ENCODE data around the gene GDNF.

GDNF gene

GRCh38 chr5:37816883-37817282, 23.0 kb downstream of the GDNF start:
- DNase-seq (ENCODE audit: extremely low read depth, low read depth), result no peak
- no peak for TF ChIP-seq CTCF (IDR thresholded peaks at IDR 0.05; ENCODE audit: low read depth, low read length)

GRCh38 chr5:37816331-37816730, 23.5 kb downstream of the GDNF start:
- TF ChIP-seq CTCF (IDR thresholded peaks at IDR 0.05; ENCODE audit: low read depth, low read length), result no peak
- DNase-seq (ENCODE audit: extremely low read depth, low read depth), result no peak

GRCh38 chr5:37815913-37816312, 23.9 kb downstream of the GDNF start:
- no peak for DNase-seq (ENCODE audit: extremely low read depth, low read depth)
- no peak for TF ChIP-seq CTCF (IDR thresholded peaks at IDR 0.05; ENCODE audit: low read depth, low read length)

DNA sequence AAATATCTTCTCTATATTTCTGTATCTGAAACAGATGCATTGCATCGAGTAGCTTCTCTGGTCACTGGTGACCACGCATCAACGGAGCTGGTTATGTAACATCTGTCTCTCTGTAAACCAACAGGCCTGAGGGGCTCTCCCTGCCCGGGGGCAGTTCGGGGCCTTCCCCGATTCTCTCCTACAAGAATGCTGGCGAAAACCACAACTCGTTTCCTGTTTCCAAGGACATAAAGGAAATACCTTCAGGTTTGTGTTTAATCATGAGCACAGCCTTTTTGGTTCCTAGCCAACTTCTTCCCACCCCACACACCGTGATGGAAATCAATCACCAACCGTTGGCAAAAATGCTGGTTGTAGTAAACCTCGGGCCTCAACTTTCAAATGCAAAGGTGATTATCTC, 25.1 kb downstream of the GDNF start:
- DNase-seq (ENCODE audit: extremely low read depth, low read depth), result no peak

GRCh38 chr5:37812365-37812764, 27.5 kb downstream of the GDNF start:
- TF ChIP-seq CTCF (IDR thresholded peaks at IDR 0.05; ENCODE audit: low read depth, low read length), result no peak
- DNase-seq (ENCODE audit: extremely low read depth, low read depth), result no peak

More for the DNA sequence above, 25.1 kb downstream of the GDNF start:
- TF ChIP-seq CTCF (IDR thresholded peaks at IDR 0.05; ENCODE audit: low read depth, low read length), result no peak

DNA sequence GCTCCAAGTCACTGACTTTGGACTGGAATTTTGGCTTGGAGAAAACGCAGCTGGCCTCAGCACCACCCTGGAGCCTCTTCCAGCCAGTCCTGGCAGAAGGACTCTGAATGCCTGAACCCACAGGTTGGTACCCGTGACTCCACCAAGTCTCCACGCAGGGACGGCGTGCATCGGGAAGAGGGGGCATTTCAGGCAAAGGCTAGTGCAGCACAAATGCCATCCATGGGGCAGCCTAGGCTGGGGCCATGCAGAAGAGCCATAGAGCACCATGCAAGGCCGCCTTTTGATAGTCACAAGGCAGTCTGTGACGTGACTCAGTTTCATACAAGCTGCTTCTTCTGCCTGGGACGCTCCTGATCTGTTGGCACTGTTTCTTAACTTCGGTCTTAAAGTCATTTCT, 28.0 kb downstream of the GDNF start:
- TF ChIP-seq CTCF (IDR thresholded peaks at IDR 0.05; ENCODE audit: low read depth, low read length), result no peak

DNA sequence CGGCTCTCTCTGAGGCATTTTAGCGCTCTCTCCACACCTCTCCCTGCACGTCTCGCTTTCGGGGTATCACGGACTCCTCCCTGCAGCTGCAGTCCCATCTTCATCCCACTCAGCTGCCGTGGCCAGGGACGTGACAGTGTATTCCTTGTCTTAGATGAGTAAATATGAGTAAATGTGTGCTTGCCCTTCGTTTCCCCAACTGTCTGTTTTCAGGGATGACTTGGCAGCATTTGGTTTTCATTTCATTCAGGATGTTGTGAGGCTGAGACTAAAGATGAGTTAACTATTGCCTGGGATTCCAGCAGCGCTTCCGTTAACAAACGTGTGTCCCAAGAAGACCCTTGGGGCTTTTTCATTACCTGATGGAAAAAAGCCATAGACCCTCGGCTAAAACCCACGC, 29.5 kb downstream of the GDNF start:
- DNase-seq (ENCODE audit: extremely low read depth, low read depth), result no peak
- no peak for TF ChIP-seq CTCF (IDR thresholded peaks at IDR 0.05; ENCODE audit: low read depth, low read length)

More for the DNA sequence above, 28.0 kb downstream of the GDNF start:
- no peak for DNase-seq (ENCODE audit: extremely low read depth, low read depth)

Measured in AG09319 (cell line).